ENCODE data around the gene FCRL6. TPM values are rescaled to one million over a fixed set of nuclear protein-coding genes. Genes with fewer than 3 reads are reported as not detected.

FCRL6 gene
- total RNA-seq, 4 donors from 2014 or later, result 0.62 to 1.9 (median 0.94) TPM; not detected in 1

DNA sequence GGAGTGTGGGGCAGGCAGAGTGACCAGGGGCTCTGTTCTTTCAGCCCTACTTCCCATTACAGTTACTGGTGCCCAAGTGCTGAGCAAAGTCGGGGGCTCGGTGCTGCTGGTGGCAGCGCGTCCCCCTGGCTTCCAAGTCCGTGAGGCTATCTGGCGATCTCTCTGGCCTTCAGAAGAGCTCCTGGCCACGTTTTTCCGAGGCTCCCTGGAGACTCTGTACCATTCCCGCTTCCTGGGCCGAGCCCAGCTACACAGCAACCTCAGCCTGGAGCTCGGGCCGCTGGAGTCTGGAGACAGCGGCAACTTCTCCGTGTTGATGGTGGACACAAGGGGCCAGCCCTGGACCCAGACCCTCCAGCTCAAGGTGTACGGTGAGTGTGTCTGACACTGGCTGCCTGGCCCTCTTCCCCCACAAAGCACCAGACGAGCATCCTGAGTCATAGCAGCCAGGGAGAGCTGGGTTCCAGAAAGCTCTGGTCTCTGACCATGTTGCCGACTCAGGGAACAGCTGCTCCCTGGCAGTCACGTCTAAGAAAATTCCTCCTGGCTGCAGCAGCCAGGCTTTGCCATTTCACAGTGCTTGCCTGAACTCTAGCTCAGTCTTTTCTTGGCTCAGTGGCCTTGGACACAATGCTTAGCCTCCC lies 27.8 kb downstream of the FCRL6 start:
- Histone ChIP-seq H3K36me3 (peaks cover 0 to 4% of the 10 kb centered on the region in 2 donors), H3K27ac (no peak overlapping the region), H3K4me3 (no peak overlapping the region), H3K9me3 (no peaks in the 10 kb centered on the region), H3K27me3 (peaks cover 3% of the 10 kb centered on the region), H3K4me1 (no peaks in the 10 kb centered on the region)
- WGBS, 2 donors (ENCODE audit: low coverage in 1 of 2), result 70% methylated on average over 4 of the region's 18 CpGs; no CpG with 5 or more reads in 1 of the 2 donors
- TF ChIP-seq POLR2A (IDR thresholded peaks at IDR 0.05) (no peak), POLR2AphosphoS5 (IDR thresholded peaks at IDR 0.05) (no peak), EP300 (IDR thresholded peaks at IDR 0.05) (no peak)
- TF ChIP-seq, protein P1, sequence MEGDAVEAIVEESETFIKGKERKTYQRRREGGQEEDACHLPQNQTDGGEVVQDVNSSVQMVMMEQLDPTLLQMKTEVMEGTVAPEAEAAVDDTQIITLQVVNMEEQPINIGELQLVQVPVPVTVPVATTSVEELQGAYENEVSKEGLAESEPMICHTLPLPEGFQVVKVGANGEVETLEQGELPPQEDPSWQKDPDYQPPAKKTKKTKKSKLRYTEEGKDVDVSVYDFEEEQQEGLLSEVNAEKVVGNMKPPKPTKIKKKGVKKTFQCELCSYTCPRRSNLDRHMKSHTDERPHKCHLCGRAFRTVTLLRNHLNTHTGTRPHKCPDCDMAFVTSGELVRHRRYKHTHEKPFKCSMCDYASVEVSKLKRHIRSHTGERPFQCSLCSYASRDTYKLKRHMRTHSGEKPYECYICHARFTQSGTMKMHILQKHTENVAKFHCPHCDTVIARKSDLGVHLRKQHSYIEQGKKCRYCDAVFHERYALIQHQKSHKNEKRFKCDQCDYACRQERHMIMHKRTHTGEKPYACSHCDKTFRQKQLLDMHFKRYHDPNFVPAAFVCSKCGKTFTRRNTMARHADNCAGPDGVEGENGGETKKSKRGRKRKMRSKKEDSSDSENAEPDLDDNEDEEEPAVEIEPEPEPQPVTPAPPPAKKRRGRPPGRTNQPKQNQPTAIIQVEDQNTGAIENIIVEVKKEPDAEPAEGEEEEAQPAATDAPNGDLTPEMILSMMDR (IDR thresholded peaks at IDR 0.05), result no peak
- no peak for ATAC-seq

- no peak overlapping the region for H3K27ac ChIP-seq
- H3K27me3 ChIP-seq, result no peaks in the 10 kb centered on the region
- no peak overlapping the region for H3K4me3 ChIP-seq
- TF ChIP-seq EP300 (IDR thresholded peaks at IDR 0.05) (no peak), POLR2AphosphoS5 (IDR thresholded peaks at IDR 0.05) (no peak)
- TF ChIP-seq, protein P1 (IDR thresholded peaks at IDR 0.05), result no peak
- no peaks in the 10 kb centered on the region for H3K4me1 ChIP-seq
- WGBS, 2 donors (ENCODE audit: low coverage in 1 of 2), result 87 to 88% methylated on average over 7 of the region's 8 CpGs
- no peak for ATAC-seq
- no peaks in the 10 kb centered on the region for H3K9me3 ChIP-seq
- H3K36me3 ChIP-seq, result peaks cover 0 to 12% of the 10 kb centered on the region in 2 donors
These were observed 28.6 kb downstream of the FCRL6 start for GRCh38 chr1:159830722-159831121.

- 37 to 41% methylated on average over 6 of the region's 7 CpGs for WGBS, 2 donors (ENCODE audit: low coverage in 1 of 2)
- TF ChIP-seq POLR2A (IDR thresholded peaks at IDR 0.05), result no peak
- TF ChIP-seq EP300 (IDR thresholded peaks at IDR 0.05), result no peak
- no peak for TF ChIP-seq POLR2AphosphoS5 (IDR thresholded peaks at IDR 0.05)
- TF ChIP-seq, protein P1 (IDR thresholded peaks at IDR 0.05), result no peak
- no peak overlapping the region for H3K27ac ChIP-seq
- H3K36me3 ChIP-seq, result peaks cover 0 to 20% of the 10 kb centered on the region in 2 donors
- no peak overlapping the region for H3K4me3 ChIP-seq
- no peak for ATAC-seq
- H3K27me3 ChIP-seq, result no peaks in the 10 kb centered on the region
- H3K9me3 ChIP-seq, result no peaks in the 10 kb centered on the region
- no peaks in the 10 kb centered on the region for H3K4me1 ChIP-seq
These were observed 29.4 kb downstream of the FCRL6 start for GRCh38 chr1:159831412-159832141.

- no peak overlapping the region for H3K4me3 ChIP-seq
- no peak for ATAC-seq
- WGBS, 2 donors (ENCODE audit: low coverage in 1 of 2), result 80 to 86% methylated on average over 1 to 2 of the region's 2 CpGs
- TF ChIP-seq EP300 (IDR thresholded peaks at IDR 0.05), result no peak
- TF ChIP-seq POLR2AphosphoS5 (IDR thresholded peaks at IDR 0.05), result no peak
- TF ChIP-seq POLR2A (IDR thresholded peaks at IDR 0.05), result no peak
- TF ChIP-seq, protein P1 (IDR thresholded peaks at IDR 0.05), result no peak
- H3K9me3 ChIP-seq, result no peaks in the 10 kb centered on the region
- H3K27me3 ChIP-seq, result no peaks in the 10 kb centered on the region
- no peaks in the 10 kb centered on the region for H3K4me1 ChIP-seq
- no peak overlapping the region for H3K27ac ChIP-seq
- peaks cover 0 to 27% of the 10 kb centered on the region in 2 donors for H3K36me3 ChIP-seq
These were observed 30.1 kb downstream of the FCRL6 start for GRCh38 chr1:159832309-159832708.
